Endodermal cell (in vitro differentiated cells): ENCODE results near the gene GPR15LG. TPM values are rescaled to one million over a fixed set of nuclear protein-coding genes. Genes with fewer than 3 reads are reported as not detected.

Experiments
- DNase-seq: peaks from one replicate; pipeline ENCODE4 v3.0.0-alpha.2; 2017
- H3K27ac ChIP-seq: 2 replicates; pipeline ENCODE4 v1.5.1; 2013; ENCODE audit warnings: mild to moderate bottlenecking, low read depth, low read length, moderate library complexity
- H3K27me3 ChIP-seq: 2 replicates; pipeline ENCODE4 v1.6.1; 2013; ENCODE audit warnings: mild to moderate bottlenecking, low read length, moderate library complexity; ENCODE audit not compliant: insufficient read depth, control insufficient read depth, poor library complexity, severe bottlenecking
- H3K36me3 ChIP-seq: 2 replicates; pipeline ENCODE4 v1.7.0; 2013; ENCODE audit warnings: mild to moderate bottlenecking, low read length, moderate library complexity; ENCODE audit not compliant: control insufficient read depth, insufficient read depth
- H3K4me1 ChIP-seq: one replicate; pipeline ENCODE4 v1.7.0; 2013; ENCODE audit warnings: low read length; ENCODE audit not compliant: control insufficient read depth, insufficient read depth
- H3K4me3 ChIP-seq: 2 replicates; pipeline ENCODE4 v1.5.1; 2013; ENCODE audit warnings: mild to moderate bottlenecking, low read length, moderate library complexity
- H3K9ac ChIP-seq: 2 replicates; pipeline ENCODE4 v1.6.1; 2013; ENCODE audit warnings: mild to moderate bottlenecking, low read length, moderate library complexity; ENCODE audit not compliant: poor library complexity, severe bottlenecking; ENCODE audit errors: extremely low read depth
- H3K9me3 ChIP-seq: 2 replicates; pipeline ENCODE4 v1.6.1; 2013; ENCODE audit warnings: mild to moderate bottlenecking, low read length, moderate library complexity; ENCODE audit not compliant: control insufficient read depth
- H3K27ac Mint-ChIP-seq: 2 replicates; pipeline ENCODE4 v1.8.0; 2020; ENCODE audit warnings: mixed read lengths
- H3K27me3 Mint-ChIP-seq: 2 replicates; pipeline ENCODE4 v1.8.0; 2021; ENCODE audit warnings: mild to moderate bottlenecking, mixed read lengths; ENCODE audit not compliant: insufficient read depth
- H3K36me3 Mint-ChIP-seq: 2 replicates; pipeline ENCODE4 v1.8.0; 2020; ENCODE audit warnings: low read depth, mixed read lengths
- H3K4me1 Mint-ChIP-seq: 2 replicates; pipeline ENCODE4 v1.8.0; 2020; ENCODE audit warnings: mixed read lengths
- H3K4me3 Mint-ChIP-seq: 2 replicates; pipeline ENCODE4 v1.8.0; 2020; ENCODE audit warnings: mild to moderate bottlenecking, moderate library complexity, mixed read lengths
- H3K9me3 Mint-ChIP-seq: 2 replicates; pipeline ENCODE4 v1.8.0; 2020; ENCODE audit warnings: mild to moderate bottlenecking, mixed read lengths
- WGBS, 2 experiments: methylation state at CpG; one replicate each; pipeline versions ENCODE4 v1.1.5 to v1.1.7; 2013; ENCODE audit warnings: missing lambda C conversion rate in 2 of 2, mixed read lengths in 1 of 2; ENCODE audit not compliant: insufficient coverage in 1 of 2, insufficient read length in 1 of 2; 5-methylcytosine and 5-hydroxymethylcytosine counted together
- total RNA-seq, 2 donors: library from RNA; stranded (reverse); fragmentation: NEBNext Ultra II Directional in 1 of 2; extraction: Animal tissue kit (Norgen Biotek cat#: 25700) in 1 of 2; gene quantifications; 2 replicates in 1 of 2; 3 replicates in 1 of 2; pipeline ENCODE4 v1.2.1, GENCODE V29; 2021
- TF ChIP-seq, protein P1 (sequence below): fragments of 200-600 bp; sonication (generic); conservative IDR thresholded peaks from 2 replicates; pipeline ENCODE4 v1.5.0; 2021; ENCODE audit warnings: antibody characterized with exemption, mild to moderate bottlenecking

Gene GPR15LG
- total RNA-seq, 2 donors from 2014 or later = not detected

GRCh38 chr10:84205049-84205852 lies 31.6 kb downstream of the GPR15LG start:
- Mint-ChIP-seq H3K27me3 (peaks cover 4% of the 10 kb centered on the region), H3K4me3 (no peak overlapping the region), H3K36me3 (no peaks in the 10 kb centered on the region), H3K4me1 (no peaks in the 10 kb centered on the region), H3K27ac (no peak overlapping the region), H3K9me3 (no peaks in the 10 kb centered on the region)
- 40 to 43% methylated on average over 5 to 7 of the region's 8 CpGs for WGBS, 2 experiments
- H3K27me3 ChIP-seq = peaks cover 13% of the 10 kb centered on the region
- no peak overlapping the region for H3K27ac ChIP-seq
- H3K9me3 ChIP-seq = no peaks in the 10 kb centered on the region
- no peaks in the 10 kb centered on the region for H3K36me3 ChIP-seq
- no peaks in the 10 kb centered on the region for H3K4me1 ChIP-seq
- TF ChIP-seq, protein P1, sequence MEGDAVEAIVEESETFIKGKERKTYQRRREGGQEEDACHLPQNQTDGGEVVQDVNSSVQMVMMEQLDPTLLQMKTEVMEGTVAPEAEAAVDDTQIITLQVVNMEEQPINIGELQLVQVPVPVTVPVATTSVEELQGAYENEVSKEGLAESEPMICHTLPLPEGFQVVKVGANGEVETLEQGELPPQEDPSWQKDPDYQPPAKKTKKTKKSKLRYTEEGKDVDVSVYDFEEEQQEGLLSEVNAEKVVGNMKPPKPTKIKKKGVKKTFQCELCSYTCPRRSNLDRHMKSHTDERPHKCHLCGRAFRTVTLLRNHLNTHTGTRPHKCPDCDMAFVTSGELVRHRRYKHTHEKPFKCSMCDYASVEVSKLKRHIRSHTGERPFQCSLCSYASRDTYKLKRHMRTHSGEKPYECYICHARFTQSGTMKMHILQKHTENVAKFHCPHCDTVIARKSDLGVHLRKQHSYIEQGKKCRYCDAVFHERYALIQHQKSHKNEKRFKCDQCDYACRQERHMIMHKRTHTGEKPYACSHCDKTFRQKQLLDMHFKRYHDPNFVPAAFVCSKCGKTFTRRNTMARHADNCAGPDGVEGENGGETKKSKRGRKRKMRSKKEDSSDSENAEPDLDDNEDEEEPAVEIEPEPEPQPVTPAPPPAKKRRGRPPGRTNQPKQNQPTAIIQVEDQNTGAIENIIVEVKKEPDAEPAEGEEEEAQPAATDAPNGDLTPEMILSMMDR = peak; percentile 90
- H3K4me3 ChIP-seq = no peak overlapping the region
- no peak overlapping the region for H3K9ac ChIP-seq
- peak; percentile 94 for DNase-seq

GRCh38 chr10:84205853-84206525 lies 32.4 kb downstream of the GPR15LG start:
- Histone ChIP-seq H3K4me1 (no peaks in the 10 kb centered on the region), H3K4me3 (no peak overlapping the region), H3K9ac (no peak overlapping the region), H3K36me3 (no peaks in the 10 kb centered on the region), H3K27me3 (peaks cover 13% of the 10 kb centered on the region), H3K27ac (no peak overlapping the region), H3K9me3 (no peaks in the 10 kb centered on the region)
- peaks cover 4% of the 10 kb centered on the region for H3K27me3 Mint-ChIP-seq
- H3K36me3 Mint-ChIP-seq = no peaks in the 10 kb centered on the region
- TF ChIP-seq, protein P1 = no peak
- 71 to 84% methylated on average over 5 to 6 of the region's 6 CpGs for WGBS, 2 experiments
- DNase-seq = peak; percentile 3
- no peaks in the 10 kb centered on the region for H3K9me3 Mint-ChIP-seq
- no peaks in the 10 kb centered on the region for H3K4me1 Mint-ChIP-seq
- no peak overlapping the region for H3K4me3 Mint-ChIP-seq
- no peak overlapping the region for H3K27ac Mint-ChIP-seq

DNA sequence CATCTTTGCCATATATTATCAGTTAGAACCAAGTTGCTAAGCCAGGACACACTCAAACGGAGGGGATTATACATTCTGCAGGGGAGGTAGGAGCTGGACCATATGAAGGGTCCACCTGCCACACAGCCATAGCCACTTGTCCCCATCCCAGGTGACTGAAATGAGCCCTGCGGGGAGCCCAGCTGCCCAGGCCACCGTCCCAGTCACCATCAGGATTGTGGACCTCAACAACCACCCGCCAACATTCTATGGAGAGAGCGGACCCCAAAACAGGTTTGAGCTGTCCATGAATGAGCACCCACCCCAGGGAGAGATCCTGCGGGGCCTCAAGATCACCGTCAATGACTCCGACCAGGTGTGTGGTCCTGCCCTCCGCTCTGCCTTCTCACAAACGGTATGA lies 34.4 kb downstream of the GPR15LG start:
- Histone ChIP-seq H3K4me3 (no peak overlapping the region), H3K27me3 (peaks cover 13% of the 10 kb centered on the region), H3K4me1 (no peaks in the 10 kb centered on the region), H3K36me3 (no peaks in the 10 kb centered on the region), H3K9me3 (no peaks in the 10 kb centered on the region), H3K9ac (no peak overlapping the region), H3K27ac (no peak overlapping the region)
- DNase-seq = no peak
- H3K9me3 Mint-ChIP-seq = no peaks in the 10 kb centered on the region
- no peaks in the 10 kb centered on the region for H3K4me1 Mint-ChIP-seq
- H3K27ac Mint-ChIP-seq = no peak overlapping the region
- no peaks in the 10 kb centered on the region for H3K36me3 Mint-ChIP-seq
- peaks cover 4% of the 10 kb centered on the region for H3K27me3 Mint-ChIP-seq
- TF ChIP-seq, protein P1 = no peak
- 87 to 88% methylated on average over 4 to 10 of the region's 10 CpGs for WGBS, 2 experiments
- no peak overlapping the region for H3K4me3 Mint-ChIP-seq
